ENCODE measurements around the gene CAVIN1.

Gene CAVIN1

GRCh38 chr17:42358434-42358833 is 64.6 kb downstream of the CAVIN1 start:
- no peak overlapping the region for H3K9ac ChIP-seq (ENCODE audit: low read length)
- no peaks in the 10 kb centered on the region for H3K27me3 ChIP-seq (replicated peaks; ENCODE audit: insufficient read depth, low read length)
- no peaks in the 10 kb centered on the region for H3K36me3 ChIP-seq (replicated peaks; ENCODE audit: insufficient read depth, low read length)
- no peaks in the 10 kb centered on the region for H3K4me1 ChIP-seq (ENCODE audit: low read length)
- DNase-seq, result no peak
- H3K4me2 ChIP-seq (ENCODE audit: low read depth, low read length), result no peak overlapping the region
- no peak overlapping the region for H2AFZ ChIP-seq (ENCODE audit: low read length)
- no peak overlapping the region for H3K4me3 ChIP-seq (ENCODE audit: low read length)
- H3K9me2 ChIP-seq (replicated peaks; ENCODE audit: insufficient read depth, low read length), result no peaks in the 10 kb centered on the region
- no peaks in the 10 kb centered on the region for H3F3A ChIP-seq (ENCODE audit: insufficient read depth, low read length)
- H3K27ac ChIP-seq (ENCODE audit: low read length), result no peak overlapping the region
- TF ChIP-seq EZH2 (optimal IDR thresholded peaks at IDR 0.05; ENCODE audit: low read depth, low read length) (no peak), CTCF (IDR thresholded peaks at IDR 0.05; ENCODE audit: low read length) (no peak), EZH2phosphoT487 (IDR thresholded peaks at IDR 0.05; ENCODE audit: low read length) (no peak)
- no peaks in the 10 kb centered on the region for H4K20me1 ChIP-seq (ENCODE audit: insufficient read depth, low read length)
- peaks cover 15% of the 10 kb centered on the region for H3K79me2 ChIP-seq (ENCODE audit: low read length)
- no peaks in the 10 kb centered on the region for H3K9me3 ChIP-seq (replicated peaks; ENCODE audit: insufficient read depth, low read length)

- no peaks in the 10 kb centered on the region for H3K9me2 ChIP-seq (replicated peaks; ENCODE audit: insufficient read depth, low read length)
- H3K36me3 ChIP-seq (replicated peaks; ENCODE audit: insufficient read depth, low read length), result no peaks in the 10 kb centered on the region
- no peak overlapping the region for H2AFZ ChIP-seq (ENCODE audit: low read length)
- no peak overlapping the region for H3K9ac ChIP-seq (ENCODE audit: low read length)
- 0 out of 2 replicates have a peak, but pooled peaks cover 7% of the 10 kb centered on the region for H3K79me2 ChIP-seq (ENCODE audit: low read length)
- no peak for DNase-seq
- H3F3A ChIP-seq (ENCODE audit: insufficient read depth, low read length), result no peaks in the 10 kb centered on the region
- H3K4me3 ChIP-seq (ENCODE audit: low read length), result no peak overlapping the region
- no peak overlapping the region for H3K4me2 ChIP-seq (ENCODE audit: low read depth, low read length)
- no peaks in the 10 kb centered on the region for H3K4me1 ChIP-seq (ENCODE audit: low read length)
- H4K20me1 ChIP-seq (ENCODE audit: insufficient read depth, low read length), result no peaks in the 10 kb centered on the region
- TF ChIP-seq CTCF (IDR thresholded peaks at IDR 0.05; ENCODE audit: low read length) (no peak), EZH2phosphoT487 (IDR thresholded peaks at IDR 0.05; ENCODE audit: low read length) (no peak), EZH2 (optimal IDR thresholded peaks at IDR 0.05; ENCODE audit: low read depth, low read length) (no peak)
- no peaks in the 10 kb centered on the region for H3K27me3 ChIP-seq (replicated peaks; ENCODE audit: insufficient read depth, low read length)
- H3K9me3 ChIP-seq (replicated peaks; ENCODE audit: insufficient read depth, low read length), result no peaks in the 10 kb centered on the region
- H3K27ac ChIP-seq (ENCODE audit: low read length), result no peak overlapping the region
Observed at GRCh38 chr17:42354956-42355843, 67.9 kb downstream of the CAVIN1 start.
